ENCODE measurements around the gene PSMC1. TPM values are rescaled to one million over a fixed set of nuclear protein-coding genes. Genes with fewer than 3 reads are reported as not detected.

The PSMC1 gene
- total RNA-seq, 1 donor from 2014 or later: 125 TPM

Other genes with a start within 250 kb of the PSMC1 start
- gene KCNK13, start 194.6 kb upstream of the PSMC1 start, total RNA-seq: 6.7 TPM
- 11.2 TPM for gene NRDE2, start 75.4 kb downstream of the PSMC1 start, total RNA-seq
- gene CALM1, start 140.5 kb downstream of the PSMC1 start, total RNA-seq: 638 TPM